Measurements from ENCODE around the gene GAB2. TPM values are rescaled to one million over a fixed set of nuclear protein-coding genes. Genes with fewer than 3 reads are reported as not detected.

GAB2 gene
- total RNA-seq, 1 experiment from 2014 or later = 3.3 TPM

DNA sequence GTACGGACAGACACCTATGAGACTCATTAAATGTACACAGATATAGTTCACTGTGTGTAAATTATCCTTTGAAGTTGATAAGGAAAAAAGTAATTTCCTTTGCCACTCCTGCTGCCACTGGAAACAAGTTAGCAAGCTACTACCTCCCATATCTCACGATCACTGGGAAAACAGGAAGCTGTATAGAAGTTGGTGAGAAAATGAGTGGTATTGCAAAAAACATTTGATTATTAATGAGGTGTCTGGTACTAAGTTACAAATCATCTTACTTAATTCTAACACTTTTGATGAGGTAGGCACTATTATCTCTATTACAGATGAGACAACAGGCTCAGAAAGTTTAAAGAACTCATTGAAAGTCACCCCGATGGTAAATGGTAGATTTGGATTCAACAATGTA, 68.5 kb downstream of the GAB2 start:
- Mint-ChIP-seq H3K4me3 (no peak overlapping the region), H3K4me1 (peaks cover 22 to 27% of the 10 kb centered on the region in 2 experiments), H3K9me3 (no peaks in the 10 kb centered on the region), H3K36me3 (ENCODE audit: insufficient read depth in 1 of 3, low read depth in 3 of 3) (no peaks in the 10 kb centered on the region), H3K27ac (no peak overlapping the region), H3K27me3 (ENCODE audit: low read depth) (no peaks in the 10 kb centered on the region)
- H4K20me1 ChIP-seq (ENCODE audit: control insufficient read depth, insufficient read depth, insufficient read length) = no peaks in the 10 kb centered on the region
- no peaks in the 10 kb centered on the region for H3K23me2 ChIP-seq (ENCODE audit: insufficient read length, low read depth, low read length, poor library complexity, severe bottlenecking)
- H3K27me3 ChIP-seq (ENCODE audit: insufficient read depth, low read length) = no peaks in the 10 kb centered on the region
- H4K91ac ChIP-seq (ENCODE audit: insufficient read length, low read depth, low read length) = no peak overlapping the region
- H2BK120ac ChIP-seq (ENCODE audit: low read depth, low read length, poor library complexity, severe bottlenecking) = no peak overlapping the region
- no peaks in the 10 kb centered on the region for H3K9me3 ChIP-seq (ENCODE audit: control insufficient read depth, low read depth, low read length)
- WGBS (ENCODE audit: extremely low coverage, insufficient read length, low lambda C conversion rate) = no CpG with 5 or more reads among the region's 3 CpGs
- H3K23ac ChIP-seq (ENCODE audit: insufficient read length, low read depth, low read length) = no peak overlapping the region
- no peaks in the 10 kb centered on the region for H3K79me2 ChIP-seq (ENCODE audit: insufficient read depth, low read length)
- no peak overlapping the region for H3K14ac ChIP-seq (ENCODE audit: insufficient read depth, low read length)
- no peak overlapping the region for H4K5ac ChIP-seq (ENCODE audit: insufficient read length, low read depth, low read length)
- DNase-seq = no peak
- H2BK12ac ChIP-seq (ENCODE audit: insufficient read length, low read depth, low read length) = no peak overlapping the region
- no peak overlapping the region for H3K18ac ChIP-seq (ENCODE audit: insufficient read length, low read depth, low read length)
- no peak overlapping the region for H2BK20ac ChIP-seq (ENCODE audit: low read depth, low read length, poor library complexity, severe bottlenecking)
- H3K4ac ChIP-seq (ENCODE audit: low read depth, low read length) = no peak overlapping the region
- TF ChIP-seq, protein P1, sequence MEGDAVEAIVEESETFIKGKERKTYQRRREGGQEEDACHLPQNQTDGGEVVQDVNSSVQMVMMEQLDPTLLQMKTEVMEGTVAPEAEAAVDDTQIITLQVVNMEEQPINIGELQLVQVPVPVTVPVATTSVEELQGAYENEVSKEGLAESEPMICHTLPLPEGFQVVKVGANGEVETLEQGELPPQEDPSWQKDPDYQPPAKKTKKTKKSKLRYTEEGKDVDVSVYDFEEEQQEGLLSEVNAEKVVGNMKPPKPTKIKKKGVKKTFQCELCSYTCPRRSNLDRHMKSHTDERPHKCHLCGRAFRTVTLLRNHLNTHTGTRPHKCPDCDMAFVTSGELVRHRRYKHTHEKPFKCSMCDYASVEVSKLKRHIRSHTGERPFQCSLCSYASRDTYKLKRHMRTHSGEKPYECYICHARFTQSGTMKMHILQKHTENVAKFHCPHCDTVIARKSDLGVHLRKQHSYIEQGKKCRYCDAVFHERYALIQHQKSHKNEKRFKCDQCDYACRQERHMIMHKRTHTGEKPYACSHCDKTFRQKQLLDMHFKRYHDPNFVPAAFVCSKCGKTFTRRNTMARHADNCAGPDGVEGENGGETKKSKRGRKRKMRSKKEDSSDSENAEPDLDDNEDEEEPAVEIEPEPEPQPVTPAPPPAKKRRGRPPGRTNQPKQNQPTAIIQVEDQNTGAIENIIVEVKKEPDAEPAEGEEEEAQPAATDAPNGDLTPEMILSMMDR (conservative IDR thresholded peaks at IDR 0.05) = no peak
- H3K27ac ChIP-seq (ENCODE audit: insufficient read length, low read depth, low read length) = no peak overlapping the region
- H3K56ac ChIP-seq (ENCODE audit: insufficient read length, low read depth, low read length) = no peak overlapping the region
- no peak overlapping the region for H3K4me2 ChIP-seq (ENCODE audit: insufficient read depth, insufficient read length, low read length)
- H2BK5ac ChIP-seq (ENCODE audit: insufficient read length, low read length) = no peak overlapping the region
- no peak overlapping the region for H3K9ac ChIP-seq (ENCODE audit: extremely low read depth, insufficient read length, low read length)
- peaks cover 5% of the 10 kb centered on the region for H3K4me1 ChIP-seq (ENCODE audit: insufficient read depth, low read length)
- no peaks in the 10 kb centered on the region for H3K79me1 ChIP-seq (ENCODE audit: insufficient read depth, low read depth, low read length, poor library complexity, severe bottlenecking)
- H2BK15ac ChIP-seq (ENCODE audit: low read depth, low read length) = no peak overlapping the region
- no peak overlapping the region for H2AFZ ChIP-seq (ENCODE audit: low read length)
- no peak overlapping the region for H4K8ac ChIP-seq (replicated peaks; ENCODE audit: insufficient read length, low read depth, low read length)
- no peak overlapping the region for H2AK5ac ChIP-seq (ENCODE audit: insufficient read length, low read length)
- no peak overlapping the region for H3T11ph ChIP-seq (ENCODE audit: low read length)

Measured in H9 (cell line).